MM.1S (cell line): ENCODE data around the gene FYN.

Experiments used
- DNase-seq: peaks from one replicate; pipeline ENCODE4 v3.0.0-alpha.2; 2015
- H2AFZ ChIP-seq: fragments of 300-600 bp; sonication (generic); 2 replicates; pipeline ENCODE4 v1.6.0; 2016; ENCODE audit warnings: antibody characterized with exemption, low read length
- H3F3A ChIP-seq: fragments of 300-600 bp; sonication (generic); 2 replicates; pipeline ENCODE4 v1.6.1; 2016; ENCODE audit warnings: mild to moderate bottlenecking, antibody characterized with exemption, low read length, moderate library complexity, mixed read lengths; ENCODE audit not compliant: insufficient read depth
- H3K27ac ChIP-seq: fragments of 300-600 bp; sonication (generic); 2 replicates; pipeline ENCODE4 v1.5.1; 2016; ENCODE audit warnings: mild to moderate bottlenecking, low read length
- H3K27me3 ChIP-seq: fragments of 300-600 bp; sonication (generic); replicated peaks from 2 replicates; pipeline ENCODE4 v1.6.0; 2016; ENCODE audit warnings: low read length; ENCODE audit not compliant: insufficient read depth
- H3K36me3 ChIP-seq: fragments of 300-600 bp; sonication (generic); replicated peaks from 2 replicates; pipeline ENCODE4 v1.6.1; 2016; ENCODE audit warnings: mild to moderate bottlenecking, low read length, mixed read lengths; ENCODE audit not compliant: insufficient read depth
- H3K4me1 ChIP-seq: fragments of 300-600 bp; sonication (generic); 2 replicates; pipeline ENCODE4 v1.6.1; 2016; ENCODE audit warnings: low read length, mixed read lengths
- H3K4me2 ChIP-seq: fragments of 300-600 bp; sonication (generic); 2 replicates; pipeline ENCODE4 v1.6.0; 2016; ENCODE audit warnings: low read depth, low read length
- H3K4me3 ChIP-seq: fragments of 300-600 bp; sonication (generic); 2 replicates; pipeline ENCODE4 v1.5.1; 2016; ENCODE audit warnings: low read length, mixed read lengths
- H3K79me2 ChIP-seq: fragments of 300-600 bp; sonication (generic); 2 replicates; pipeline ENCODE4 v1.6.1; 2016; ENCODE audit warnings: mixed run types, low read length, mixed read lengths
- H3K9ac ChIP-seq: fragments of 300-600 bp; sonication (generic); 2 replicates; pipeline ENCODE4 v1.6.1; 2016; ENCODE audit warnings: low read length, mixed read lengths
- H3K9me2 ChIP-seq: fragments of 300-600 bp; sonication (generic); replicated peaks from 2 replicates; pipeline ENCODE4 v1.6.1; 2016; ENCODE audit warnings: mild to moderate bottlenecking, low read length, mixed read lengths; ENCODE audit not compliant: insufficient read depth
- H3K9me3 ChIP-seq: fragments of 300-600 bp; sonication (generic); replicated peaks from 2 replicates; pipeline ENCODE4 v1.6.1; 2016; ENCODE audit warnings: mild to moderate bottlenecking, low read length, mixed read lengths; ENCODE audit not compliant: insufficient read depth
- H4K20me1 ChIP-seq: fragments of 300-600 bp; sonication (generic); 2 replicates; pipeline ENCODE4 v1.6.1; 2016; ENCODE audit warnings: mild to moderate bottlenecking, low read length, moderate library complexity, mixed read lengths; ENCODE audit not compliant: insufficient read depth
- EZH2 ChIP-seq: fragments of 300-600 bp; sonication (generic); optimal IDR thresholded peaks from 2 replicates; pipeline ENCODE3; 2017; ENCODE audit warnings: low read depth, mild to moderate bottlenecking, antibody characterized with exemption, low read length, mixed read lengths
- EZH2phosphoT487 ChIP-seq: fragments of 300-600 bp; sonication (generic); IDR thresholded peaks from 2 replicates; pipeline ENCODE4 v1.6.1; 2018; ENCODE audit warnings: antibody characterized with exemption, low read length
- TF ChIP-seq, protein P1 (sequence below): fragments of 300-600 bp; sonication (generic); IDR thresholded peaks from 2 replicates; pipeline ENCODE4 v1.5.1; 2016; ENCODE audit warnings: antibody characterized with exemption, low read length, mixed read lengths

FYN gene

DNA sequence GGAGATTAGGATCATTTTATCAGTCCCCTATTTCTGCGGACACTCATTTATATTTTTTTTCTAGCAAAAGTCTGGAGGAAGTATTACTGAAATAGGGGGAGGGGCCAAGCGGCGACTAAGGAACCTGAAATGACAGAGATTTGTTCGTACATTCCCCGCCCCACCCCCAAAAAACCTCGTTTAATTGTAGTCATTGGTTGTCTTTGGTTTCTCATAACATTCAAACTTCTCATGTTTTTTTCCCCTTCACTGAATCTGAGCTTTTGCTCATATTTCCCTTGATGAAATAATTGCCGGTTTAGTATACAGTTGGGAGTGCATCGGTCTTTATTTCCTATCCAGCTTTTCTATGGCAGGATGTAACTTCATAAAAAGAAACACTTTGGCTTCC is 768 bp upstream of the FYN start:
- 0 out of 2 replicates have a peak, but pooled peaks cover 3% of the 10 kb centered on the region for H3K4me1 ChIP-seq
- no peaks in the 10 kb centered on the region for H3K9me3 ChIP-seq
- no peak overlapping the region for H3K9ac ChIP-seq
- peak overlapping the region; percentile 76 for H3K4me2 ChIP-seq
- no peaks in the 10 kb centered on the region for H3F3A ChIP-seq
- TF ChIP-seq EZH2 (no peak), EZH2phosphoT487 (no peak)
- TF ChIP-seq, protein P1, sequence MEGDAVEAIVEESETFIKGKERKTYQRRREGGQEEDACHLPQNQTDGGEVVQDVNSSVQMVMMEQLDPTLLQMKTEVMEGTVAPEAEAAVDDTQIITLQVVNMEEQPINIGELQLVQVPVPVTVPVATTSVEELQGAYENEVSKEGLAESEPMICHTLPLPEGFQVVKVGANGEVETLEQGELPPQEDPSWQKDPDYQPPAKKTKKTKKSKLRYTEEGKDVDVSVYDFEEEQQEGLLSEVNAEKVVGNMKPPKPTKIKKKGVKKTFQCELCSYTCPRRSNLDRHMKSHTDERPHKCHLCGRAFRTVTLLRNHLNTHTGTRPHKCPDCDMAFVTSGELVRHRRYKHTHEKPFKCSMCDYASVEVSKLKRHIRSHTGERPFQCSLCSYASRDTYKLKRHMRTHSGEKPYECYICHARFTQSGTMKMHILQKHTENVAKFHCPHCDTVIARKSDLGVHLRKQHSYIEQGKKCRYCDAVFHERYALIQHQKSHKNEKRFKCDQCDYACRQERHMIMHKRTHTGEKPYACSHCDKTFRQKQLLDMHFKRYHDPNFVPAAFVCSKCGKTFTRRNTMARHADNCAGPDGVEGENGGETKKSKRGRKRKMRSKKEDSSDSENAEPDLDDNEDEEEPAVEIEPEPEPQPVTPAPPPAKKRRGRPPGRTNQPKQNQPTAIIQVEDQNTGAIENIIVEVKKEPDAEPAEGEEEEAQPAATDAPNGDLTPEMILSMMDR = no peak
- H2AFZ ChIP-seq = peak overlapping the region; percentile 77
- no peaks in the 10 kb centered on the region for H3K27me3 ChIP-seq
- H3K79me2 ChIP-seq = no peaks in the 10 kb centered on the region
- H3K9me2 ChIP-seq = no peaks in the 10 kb centered on the region
- DNase-seq = no peak
- peak overlapping the region; percentile 65 for H3K4me3 ChIP-seq
- H4K20me1 ChIP-seq = no peaks in the 10 kb centered on the region
- no peak overlapping the region for H3K27ac ChIP-seq
- H3K36me3 ChIP-seq = no peaks in the 10 kb centered on the region

DNA sequence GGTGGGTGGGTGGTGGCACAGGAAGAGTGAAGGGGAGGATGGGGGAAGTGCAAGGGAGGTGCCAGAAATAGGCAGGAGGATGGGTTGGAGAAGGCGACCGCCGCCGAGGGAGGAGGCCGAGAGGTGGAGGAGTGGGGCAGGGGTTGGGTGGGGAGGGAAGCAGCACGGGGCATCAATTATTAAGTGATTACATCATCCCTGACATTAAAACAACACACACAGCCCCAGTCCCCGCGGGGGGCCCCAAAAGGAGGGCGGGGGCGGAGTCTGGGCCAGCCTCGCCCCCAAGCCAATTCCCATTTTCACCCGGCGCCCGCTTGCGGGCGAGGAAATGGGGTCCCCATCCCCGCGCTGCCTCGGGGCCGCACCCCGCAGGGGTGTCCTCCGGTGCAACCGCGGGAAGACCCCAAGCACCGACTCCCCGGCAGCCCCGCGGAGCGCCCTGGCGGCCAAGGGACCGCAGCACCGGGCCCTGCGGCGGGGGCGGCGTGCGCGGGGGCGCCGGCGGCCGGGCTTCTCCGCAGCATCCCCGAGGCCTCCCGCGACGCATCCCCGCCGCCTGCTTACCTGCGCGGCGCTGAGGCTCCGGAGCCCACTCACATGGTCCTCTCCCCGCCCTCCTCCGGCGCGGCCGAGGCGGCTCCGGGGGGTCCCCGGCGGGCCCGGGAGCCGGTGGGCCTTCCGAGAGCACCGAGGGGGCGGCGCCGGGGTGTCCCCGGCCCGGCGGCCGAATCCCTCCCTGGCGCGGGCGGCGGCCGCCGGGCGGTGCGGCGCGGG is 663 bp downstream of the FYN start:
- DNase-seq = no peak
- Histone ChIP-seq H3K27ac (no peak overlapping the region), H3K4me3 (peak overlapping the region; percentile 55; the same call in 1 of the 2 replicates), H3K36me3 (no peaks in the 10 kb centered on the region), H3F3A (no peaks in the 10 kb centered on the region), H3K9ac (no peak overlapping the region), H3K4me2 (peak overlapping the region; percentile 57), H2AFZ (no peak overlapping the region), H3K27me3 (no peaks in the 10 kb centered on the region), H3K9me2 (no peaks in the 10 kb centered on the region), H3K79me2 (no peaks in the 10 kb centered on the region), H4K20me1 (no peaks in the 10 kb centered on the region), H3K9me3 (no peaks in the 10 kb centered on the region), H3K4me1 (0 out of 2 replicates have a peak, but pooled peaks cover 3% of the 10 kb centered on the region)
- TF ChIP-seq, protein P1 = no peak
- TF ChIP-seq EZH2 (no peak), EZH2phosphoT487 (no peak)

DNA sequence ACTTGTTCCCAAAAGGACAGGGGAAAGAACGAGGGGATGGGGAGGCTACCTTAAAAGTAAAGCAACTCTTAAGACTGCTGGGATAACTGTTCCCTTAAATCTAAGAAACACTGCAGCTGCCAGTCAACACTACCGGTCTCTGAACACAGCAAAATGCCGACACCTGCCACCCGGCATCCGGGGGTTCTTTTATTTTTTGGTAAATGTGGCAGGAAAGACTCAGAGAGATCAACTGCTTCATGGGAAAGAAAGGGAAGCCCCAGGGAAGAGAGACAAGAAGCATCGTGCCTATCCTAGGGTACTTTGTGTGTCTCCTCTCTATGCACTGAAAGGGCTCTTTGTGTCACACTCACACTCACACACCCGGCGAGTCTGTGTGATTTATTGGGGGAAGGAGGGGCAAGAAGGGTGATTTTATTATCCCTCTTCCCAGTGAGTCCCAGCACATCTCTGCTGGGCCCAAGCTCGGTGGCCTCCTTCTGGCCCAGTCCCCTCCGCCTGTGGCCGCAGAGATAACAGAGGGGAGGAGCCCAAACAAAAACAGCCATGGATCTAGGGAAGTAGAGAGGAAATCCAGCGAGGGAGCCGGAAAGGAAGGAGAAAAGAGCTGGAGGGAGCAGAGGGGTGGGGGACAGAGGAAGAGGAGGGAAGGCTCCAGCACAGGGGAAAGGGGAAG is 1.4 kb downstream of the FYN start:
- H3K27ac ChIP-seq = no peak overlapping the region
- no peak for DNase-seq
- no peaks in the 10 kb centered on the region for H3K79me2 ChIP-seq
- H3K9me2 ChIP-seq = no peaks in the 10 kb centered on the region
- H3F3A ChIP-seq = no peaks in the 10 kb centered on the region
- no peaks in the 10 kb centered on the region for H4K20me1 ChIP-seq
- H3K27me3 ChIP-seq = no peaks in the 10 kb centered on the region
- 0 out of 2 replicates have a peak, but pooled peaks cover 3% of the 10 kb centered on the region for H3K4me1 ChIP-seq
- H3K4me3 ChIP-seq = no peak overlapping the region
- no peak for TF ChIP-seq EZH2phosphoT487
- no peak for TF ChIP-seq EZH2
- TF ChIP-seq, protein P1 = no peak
- H3K4me2 ChIP-seq = peak overlapping the region; percentile 57; the same call in 1 of the 2 replicates
- H3K36me3 ChIP-seq = no peaks in the 10 kb centered on the region
- H2AFZ ChIP-seq = no peak overlapping the region
- no peak overlapping the region for H3K9ac ChIP-seq
- H3K9me3 ChIP-seq = no peaks in the 10 kb centered on the region
